Muscle of leg (tissue), 16 donors: ENCODE results near the gene HERC4. TPM values are rescaled to one million over a fixed set of nuclear protein-coding genes. Genes with fewer than 3 reads are reported as not detected.

Experiments
- DNase-seq: peaks from one replicate; pipeline ENCODE4 v3.0.0; 2013
- H3K27ac ChIP-seq: one replicate; pipeline ENCODE4 v1.5.1; 2013; ENCODE audit warnings: mild to moderate bottlenecking, low read length, control low read depth
- H3K27me3 ChIP-seq: one replicate; pipeline ENCODE4 v1.6.1; 2013; ENCODE audit warnings: low read length; ENCODE audit not compliant: control insufficient read depth, insufficient read depth
- H3K36me3 ChIP-seq: one replicate; pipeline ENCODE4 v1.6.1; 2013; ENCODE audit warnings: low read length; ENCODE audit not compliant: control insufficient read depth, insufficient read depth
- H3K4me1 ChIP-seq: one replicate; pipeline ENCODE4 v1.6.1; 2013; ENCODE audit warnings: low read length; ENCODE audit not compliant: control insufficient read depth, insufficient read depth
- H3K4me3 ChIP-seq: one replicate; pipeline ENCODE4 v1.5.1; 2013; ENCODE audit warnings: low read length, control low read depth
- H3K9me3 ChIP-seq: replicated peaks from 2 replicates; pipeline ENCODE4 v1.6.1; 2013; ENCODE audit warnings: low read depth, low read length; ENCODE audit not compliant: control insufficient read depth
- WGBS: methylation state at CpG from one replicate; pipeline ENCODE4 v1.1.5; 2013; ENCODE audit warnings: missing lambda C conversion rate; ENCODE audit not compliant: insufficient coverage; 5-methylcytosine and 5-hydroxymethylcytosine counted together
- long read RNA-seq, 11 donors: transcript quantifications; one replicate each; lab custom pipeline, GENCODE V29; 2026
- polyA plus RNA-seq, 8 donors: library from polyadenylated mRNA; unstranded; fragments of 120-200 nt; gene quantifications; one replicate each; pipeline versions ENCODE4 v1.2.1 to v1.2.3, GENCODE V29; 2013; ENCODE audit warnings: inconsistent platforms in 1 of 8, low replicate concordance in 1 of 8; ENCODE audit not compliant: insufficient read length in 8 of 8, insufficient read depth in 1 of 8
- total RNA-seq: library from RNA; stranded (reverse); fragments of 120-200 nt; gene quantifications from one replicate; pipeline ENCODE4 v1.2.4, GENCODE V29; 2013

Gene HERC4, protein sequence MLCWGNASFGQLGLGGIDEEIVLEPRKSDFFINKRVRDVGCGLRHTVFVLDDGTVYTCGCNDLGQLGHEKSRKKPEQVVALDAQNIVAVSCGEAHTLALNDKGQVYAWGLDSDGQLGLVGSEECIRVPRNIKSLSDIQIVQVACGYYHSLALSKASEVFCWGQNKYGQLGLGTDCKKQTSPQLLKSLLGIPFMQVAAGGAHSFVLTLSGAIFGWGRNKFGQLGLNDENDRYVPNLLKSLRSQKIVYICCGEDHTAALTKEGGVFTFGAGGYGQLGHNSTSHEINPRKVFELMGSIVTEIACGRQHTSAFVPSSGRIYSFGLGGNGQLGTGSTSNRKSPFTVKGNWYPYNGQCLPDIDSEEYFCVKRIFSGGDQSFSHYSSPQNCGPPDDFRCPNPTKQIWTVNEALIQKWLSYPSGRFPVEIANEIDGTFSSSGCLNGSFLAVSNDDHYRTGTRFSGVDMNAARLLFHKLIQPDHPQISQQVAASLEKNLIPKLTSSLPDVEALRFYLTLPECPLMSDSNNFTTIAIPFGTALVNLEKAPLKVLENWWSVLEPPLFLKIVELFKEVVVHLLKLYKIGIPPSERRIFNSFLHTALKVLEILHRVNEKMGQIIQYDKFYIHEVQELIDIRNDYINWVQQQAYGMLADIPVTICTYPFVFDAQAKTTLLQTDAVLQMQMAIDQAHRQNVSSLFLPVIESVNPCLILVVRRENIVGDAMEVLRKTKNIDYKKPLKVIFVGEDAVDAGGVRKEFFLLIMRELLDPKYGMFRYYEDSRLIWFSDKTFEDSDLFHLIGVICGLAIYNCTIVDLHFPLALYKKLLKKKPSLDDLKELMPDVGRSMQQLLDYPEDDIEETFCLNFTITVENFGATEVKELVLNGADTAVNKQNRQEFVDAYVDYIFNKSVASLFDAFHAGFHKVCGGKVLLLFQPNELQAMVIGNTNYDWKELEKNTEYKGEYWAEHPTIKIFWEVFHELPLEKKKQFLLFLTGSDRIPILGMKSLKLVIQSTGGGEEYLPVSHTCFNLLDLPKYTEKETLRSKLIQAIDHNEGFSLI
- total RNA-seq (36.4 TPM), polyA plus RNA-seq (10 to 100 TPM; 25.1 to 35.6 (median 27.2) TPM)
- long read RNA-seq, donor 1, partial matches to known transcripts, result 0 of 1 reads
- long read RNA-seq, donor 1, other reads (novel, unspliced or antisense), result 0 of 1 reads
- long read RNA-seq, donor 2, result 0 reads
- long read RNA-seq, donor 3, partial matches to known transcripts, result 0 of 2 reads
- long read RNA-seq, donor 3, other reads (novel, unspliced or antisense), result 0 of 2 reads
- long read RNA-seq, donor 4, partial matches to known transcripts, result 0 of 1 reads
- long read RNA-seq, donor 4, other reads (novel, unspliced or antisense), result 0 of 1 reads
- long read RNA-seq, donor 5, partial matches to known transcripts, result 11 of 15 reads
- long read RNA-seq, donor 5, other reads (novel, unspliced or antisense), result 0 of 15 reads
- long read RNA-seq, donor 6, partial matches to known transcripts, result 7 of 13 reads
- long read RNA-seq, donor 6, other reads (novel, unspliced or antisense), result 0 of 13 reads
- long read RNA-seq, donor 7, partial matches to known transcripts, result 0 of 6 reads
- long read RNA-seq, donor 7, other reads (novel, unspliced or antisense), result 0 of 6 reads
- long read RNA-seq, donor 8, partial matches to known transcripts, result 0 of 6 reads
- long read RNA-seq, donor 8, other reads (novel, unspliced or antisense), result 0 of 6 reads
- long read RNA-seq, donor 9, result 0 reads
- long read RNA-seq, donor 10, transcript HERC4-202 (25 exons, 3,905 nt), result major isoform, 5 of 22 reads
- long read RNA-seq, donor 10, partial matches to known transcripts, result 15 of 22 reads
- long read RNA-seq, donor 10, other reads (novel, unspliced or antisense), result 0 of 22 reads
- long read RNA-seq, donor 11, partial matches to known transcripts, result 12 of 13 reads
- long read RNA-seq, donor 11, other reads (novel, unspliced or antisense), result 0 of 13 reads

DNA sequence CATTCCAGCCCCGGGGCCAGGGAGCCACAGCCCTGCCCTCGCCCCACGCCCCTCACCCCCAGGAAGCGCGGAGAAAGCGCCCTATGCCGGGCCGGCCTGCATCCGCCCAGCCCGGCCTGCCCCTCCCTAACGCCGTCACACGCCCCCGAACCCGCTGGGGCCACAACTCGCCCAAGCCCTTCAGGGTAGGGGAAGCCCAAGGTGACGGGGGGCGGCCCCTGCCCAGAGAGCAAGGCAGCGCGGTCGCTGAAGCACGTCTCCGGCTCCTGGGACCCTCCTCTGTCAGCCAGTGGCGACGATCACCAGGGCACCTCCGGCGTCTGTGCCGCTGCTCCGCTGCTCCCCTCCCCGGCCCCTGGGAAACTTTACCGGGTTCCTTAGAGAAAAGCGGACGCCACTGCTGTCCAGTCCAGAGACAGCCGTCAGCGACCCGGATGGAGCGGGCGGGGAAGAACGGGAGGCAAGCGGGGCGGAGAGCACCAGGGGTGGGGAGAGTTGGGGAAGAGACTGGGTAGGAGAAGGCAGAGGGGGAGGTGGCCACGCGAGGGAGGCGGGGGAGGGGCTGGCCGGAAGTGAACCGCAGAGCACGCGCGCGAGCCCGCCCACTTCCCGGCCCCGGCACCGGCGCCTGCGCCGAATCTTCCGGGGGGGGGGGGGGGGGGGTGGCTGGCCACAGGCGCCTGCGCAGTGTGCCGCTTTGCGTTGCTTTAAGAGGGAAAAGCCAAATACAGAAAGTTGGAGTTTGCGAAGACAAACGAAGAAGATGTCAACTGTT lies at the start of gene HERC4:
Gene HERC4 (minus strand): TSS at position 509 of the 775 bp plus-strand sequence. CDS start 2,175 bp downstream, outside the sequence.
- peak within 1 kb of the TSS; percentile 100 for H3K4me3 ChIP-seq
- peaks cover 2% of the 10 kb centered on the region for H3K36me3 ChIP-seq
- DNase-seq, result peak; percentile 98
- peak within 1 kb of the TSS; percentile 100 for H3K27ac ChIP-seq
- no peaks in the 10 kb centered on the region for H3K27me3 ChIP-seq
- 0% methylated on average over 46 of the region's 64 CpGs for WGBS
- no peaks in the 10 kb centered on the region for H3K9me3 ChIP-seq
- peaks cover 3% of the 10 kb centered on the region for H3K4me1 ChIP-seq

DNA sequence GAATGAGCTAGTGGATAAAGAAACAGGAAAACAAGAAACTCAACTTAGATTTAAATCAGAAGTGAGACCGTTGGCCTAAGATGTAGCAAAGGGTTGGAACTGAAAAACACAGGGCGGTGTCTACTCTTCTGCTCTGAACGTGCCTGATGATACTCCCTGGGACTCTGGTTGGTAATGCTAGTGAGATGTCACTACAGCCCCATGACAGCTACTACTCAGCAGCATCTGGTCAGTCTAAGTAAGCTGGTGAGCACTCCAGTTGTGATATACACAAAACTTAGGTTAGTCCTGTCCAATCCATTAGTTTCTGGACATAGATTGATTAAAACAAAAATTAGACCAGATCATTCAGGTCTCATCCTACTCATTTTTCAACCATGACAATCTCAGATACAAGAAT lies 49.6 kb upstream of the HERC4 start:
- no peak overlapping the region for H3K27ac ChIP-seq
- no peak for DNase-seq
- H3K36me3 ChIP-seq, result peaks cover 3% of the 10 kb centered on the region
- H3K4me1 ChIP-seq, result peaks cover 10% of the 10 kb centered on the region
- no peaks in the 10 kb centered on the region for H3K27me3 ChIP-seq
- no CpG with 5 or more reads among the region's 3 CpGs for WGBS
- H3K4me3 ChIP-seq, result no peak overlapping the region
- H3K9me3 ChIP-seq, result no peaks in the 10 kb centered on the region

- Histone ChIP-seq H3K27ac (peak overlapping the region; percentile 74), H3K27me3 (no peaks in the 10 kb centered on the region), H3K4me1 (peaks cover 10% of the 10 kb centered on the region), H3K36me3 (peaks cover 3% of the 10 kb centered on the region), H3K9me3 (no peaks in the 10 kb centered on the region), H3K4me3 (no peak overlapping the region)
- DNase-seq, result peak; percentile 67
- 20% methylated on average over 6 of the region's 9 CpGs for WGBS
These were observed 46.8 kb upstream of the HERC4 start for GRCh38 chr10:68121852-68122251.

- H3K27ac ChIP-seq, result peak overlapping the region; percentile 74
These were observed 46.1 kb upstream of the HERC4 start for GRCh38 chr10:68121020-68121743.

GRCh38 chr10:68118657-68119056 lies 43.6 kb upstream of the HERC4 start:
- Histone ChIP-seq H3K9me3 (no peaks in the 10 kb centered on the region), H3K27ac (no peak overlapping the region), H3K4me3 (no peak overlapping the region), H3K27me3 (no peaks in the 10 kb centered on the region), H3K36me3 (peaks cover 3% of the 10 kb centered on the region), H3K4me1 (peaks cover 8% of the 10 kb centered on the region)
- WGBS, result 85% methylated on average over 2 of the region's 3 CpGs
- DNase-seq, result no peak

More at GRCh38 chr10:68121020-68121743, 46.1 kb upstream of the HERC4 start:
- WGBS, result 29% methylated on average over 7 of the region's 15 CpGs
- Histone ChIP-seq H3K27me3 (no peaks in the 10 kb centered on the region), H3K4me1 (peaks cover 10% of the 10 kb centered on the region), H3K9me3 (no peaks in the 10 kb centered on the region), H3K4me3 (peak overlapping the region; percentile 5), H3K36me3 (peaks cover 3% of the 10 kb centered on the region)
- DNase-seq, result peak; percentile 48

DNA sequence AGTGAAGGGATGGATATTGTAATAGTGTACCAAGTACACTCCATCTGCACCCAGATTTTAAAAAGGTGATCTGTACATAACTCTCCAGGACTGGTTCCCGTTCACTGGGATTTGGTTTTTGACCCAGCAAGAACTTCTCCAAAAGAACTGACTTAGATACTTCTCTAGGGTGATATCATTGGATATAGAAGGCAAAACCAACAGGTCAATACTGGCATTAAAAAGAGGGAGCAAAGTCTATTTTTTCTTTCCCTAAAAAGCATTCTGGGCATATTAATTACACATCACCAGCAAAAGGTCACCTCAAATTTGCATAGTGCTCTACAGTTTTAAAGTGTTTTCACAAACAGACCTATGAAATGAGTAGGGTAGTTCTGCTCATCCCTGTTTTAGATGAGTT lies 37.8 kb upstream of the HERC4 start:
- no peaks in the 10 kb centered on the region for H3K9me3 ChIP-seq
- no peaks in the 10 kb centered on the region for H3K36me3 ChIP-seq
- peaks cover 7% of the 10 kb centered on the region for H3K4me1 ChIP-seq
- DNase-seq, result no peak
- no peaks in the 10 kb centered on the region for H3K27me3 ChIP-seq
- no peak overlapping the region for H3K27ac ChIP-seq
- no CpG with 5 or more reads among the region's 1 CpG for WGBS
- no peak overlapping the region for H3K4me3 ChIP-seq

GRCh38 chr10:68111584-68111983 lies 36.5 kb upstream of the HERC4 start:
- Histone ChIP-seq H3K4me3 (peak overlapping the region; percentile 49), H3K36me3 (no peaks in the 10 kb centered on the region), H3K27ac (peak overlapping the region; percentile 91), H3K4me1 (peaks cover 7% of the 10 kb centered on the region), H3K27me3 (no peaks in the 10 kb centered on the region), H3K9me3 (no peaks in the 10 kb centered on the region)
- DNase-seq, result peak; percentile 36
- WGBS, result 60% methylated on average over 2 of the region's 2 CpGs

DNA sequence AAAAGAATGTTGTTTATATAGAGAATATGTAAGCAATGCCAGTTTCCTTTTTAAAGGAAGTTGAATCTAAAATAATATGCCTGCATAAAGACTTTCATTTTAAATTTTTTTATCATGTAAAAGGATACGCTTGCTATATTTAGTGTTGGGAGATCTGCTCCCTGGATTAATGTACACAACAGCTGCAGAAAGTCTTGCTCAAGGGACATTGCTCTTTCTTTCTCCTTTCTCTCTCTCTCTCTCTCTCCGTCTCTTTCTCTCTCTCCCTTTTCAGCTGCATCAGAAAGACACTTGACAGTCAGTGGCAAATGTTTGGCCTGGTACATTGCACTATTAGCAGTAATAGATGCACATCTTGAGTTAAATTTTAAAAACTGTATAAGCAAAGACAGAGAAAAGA lies 34.9 kb upstream of the HERC4 start:
- Histone ChIP-seq H3K36me3 (no peaks in the 10 kb centered on the region), H3K9me3 (no peaks in the 10 kb centered on the region), H3K27me3 (no peaks in the 10 kb centered on the region), H3K4me3 (peak overlapping the region; percentile 49), H3K27ac (peak overlapping the region; percentile 91), H3K4me1 (peaks cover 9% of the 10 kb centered on the region)
- DNase-seq, result peak; percentile 92
- no CpG with 5 or more reads among the region's 2 CpGs for WGBS
